ENCODE data around the gene CNOT3.

GRCh38 chr19:54141356-54141755 is 3.8 kb downstream of the CNOT3 start:
- TF ChIP-seq CEBPB (IDR thresholded peaks at IDR 0.05), result no peak
- TF ChIP-seq EP300 (IDR thresholded peaks at IDR 0.05; ENCODE audit: borderline replicate concordance), result no peak
- no peak for TF ChIP-seq RAD21 (IDR thresholded peaks at IDR 0.05; ENCODE audit: low read depth)
- TF ChIP-seq CREB1 (IDR thresholded peaks at IDR 0.05; ENCODE audit: low read depth), result no peak
- no peak for TF ChIP-seq YY1 (IDR thresholded peaks at IDR 0.05; ENCODE audit: low read depth)
- TF ChIP-seq USF1 (IDR thresholded peaks at IDR 0.05), result no peak
- TF ChIP-seq TEAD4 (IDR thresholded peaks at IDR 0.05), result no peak

Measured in Ishikawa (cell line).